RWPE2 (cell line): ENCODE measurements around the gene LRRC27.

Experiments used
- ATAC-seq: fragments of 200-7000 bp; cut with Tn5 transposase; 3 replicates; pipeline ENCODE4 v1.9.1; 2021; ENCODE audit warnings: low read depth
- DNase-seq: peaks from one replicate; pipeline ENCODE4 v3.0.0-alpha.2; 2020; ENCODE audit warnings: low spot score
- H3K27ac ChIP-seq: fragments of 450-650 bp; 2 replicates; pipeline ENCODE4 v1.5.1; 2017; ENCODE audit warnings: mild to moderate bottlenecking; ENCODE audit not compliant: poor library complexity, severe bottlenecking
- H3K27me3 ChIP-seq: fragments of 250-450 bp; sonication (Bioruptor Pico); 2 replicates; pipeline ENCODE4 v1.5.1; 2021; ENCODE audit warnings: mild to moderate bottlenecking, moderate library complexity; ENCODE audit not compliant: insufficient read depth, poor library complexity, severe bottlenecking
- H3K36me3 ChIP-seq: fragments of 250-450 bp; sonication (Bioruptor Pico); 2 replicates; pipeline ENCODE4 v1.5.1; 2020; ENCODE audit warnings: low read depth, mild to moderate bottlenecking, moderate library complexity
- H3K4me1 ChIP-seq: fragments of 250-450 bp; sonication (Bioruptor Pico); 2 replicates; pipeline ENCODE4 v1.5.1; 2021; ENCODE audit warnings: mild to moderate bottlenecking, moderate library complexity; ENCODE audit not compliant: insufficient read depth, poor library complexity, severe bottlenecking
- H3K4me3 ChIP-seq: fragments of 250-450 bp; sonication (Bioruptor Pico); 2 replicates; pipeline ENCODE4 v1.5.1; 2021; ENCODE audit warnings: mild to moderate bottlenecking, moderate library complexity; ENCODE audit not compliant: severe bottlenecking
- H3K9me3 ChIP-seq: fragments of 250-450 bp; sonication (Bioruptor Pico); 2 replicates; pipeline ENCODE4 v1.5.1; 2021; ENCODE audit warnings: mild to moderate bottlenecking, moderate library complexity; ENCODE audit not compliant: severe bottlenecking
- TF ChIP-seq, protein P1 (sequence below): fragments of 450-650 bp; IDR thresholded peaks from one replicate; pipeline ENCODE4 v1.5.1; 2017; ENCODE audit warnings: mild to moderate bottlenecking, moderate library complexity; ENCODE audit not compliant: poor library complexity, severe bottlenecking

The LRRC27 gene

DNA sequence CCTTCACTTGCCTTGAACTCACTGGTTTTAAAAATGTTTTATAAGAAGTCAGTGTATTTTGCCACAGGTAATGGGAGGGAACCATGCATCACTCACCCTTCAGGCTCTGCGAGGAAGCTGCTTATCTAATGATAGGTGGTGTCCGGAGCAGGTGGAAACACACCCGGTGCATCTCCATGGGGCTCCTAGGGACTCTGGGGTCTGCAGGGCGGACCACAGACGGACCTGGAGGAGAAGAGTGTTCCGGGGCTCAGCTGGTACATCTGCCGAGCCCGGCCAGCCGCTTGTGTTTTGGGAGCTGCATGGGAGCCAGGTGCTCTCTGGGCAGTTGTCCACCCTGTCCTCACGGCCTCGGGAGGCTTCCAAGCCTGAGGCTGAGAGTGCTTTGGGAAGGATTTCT lies 7.3 kb downstream of the LRRC27 start:
- Histone ChIP-seq H3K9me3 (no peaks in the 10 kb centered on the region), H3K4me3 (no peak overlapping the region), H3K36me3 (no peaks in the 10 kb centered on the region), H3K27me3 (no peaks in the 10 kb centered on the region), H3K4me1 (no peaks in the 10 kb centered on the region), H3K27ac (no peak overlapping the region)
- DNase-seq (no peak), ATAC-seq (no peak)
- TF ChIP-seq, protein P1, sequence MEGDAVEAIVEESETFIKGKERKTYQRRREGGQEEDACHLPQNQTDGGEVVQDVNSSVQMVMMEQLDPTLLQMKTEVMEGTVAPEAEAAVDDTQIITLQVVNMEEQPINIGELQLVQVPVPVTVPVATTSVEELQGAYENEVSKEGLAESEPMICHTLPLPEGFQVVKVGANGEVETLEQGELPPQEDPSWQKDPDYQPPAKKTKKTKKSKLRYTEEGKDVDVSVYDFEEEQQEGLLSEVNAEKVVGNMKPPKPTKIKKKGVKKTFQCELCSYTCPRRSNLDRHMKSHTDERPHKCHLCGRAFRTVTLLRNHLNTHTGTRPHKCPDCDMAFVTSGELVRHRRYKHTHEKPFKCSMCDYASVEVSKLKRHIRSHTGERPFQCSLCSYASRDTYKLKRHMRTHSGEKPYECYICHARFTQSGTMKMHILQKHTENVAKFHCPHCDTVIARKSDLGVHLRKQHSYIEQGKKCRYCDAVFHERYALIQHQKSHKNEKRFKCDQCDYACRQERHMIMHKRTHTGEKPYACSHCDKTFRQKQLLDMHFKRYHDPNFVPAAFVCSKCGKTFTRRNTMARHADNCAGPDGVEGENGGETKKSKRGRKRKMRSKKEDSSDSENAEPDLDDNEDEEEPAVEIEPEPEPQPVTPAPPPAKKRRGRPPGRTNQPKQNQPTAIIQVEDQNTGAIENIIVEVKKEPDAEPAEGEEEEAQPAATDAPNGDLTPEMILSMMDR = no peak

DNA sequence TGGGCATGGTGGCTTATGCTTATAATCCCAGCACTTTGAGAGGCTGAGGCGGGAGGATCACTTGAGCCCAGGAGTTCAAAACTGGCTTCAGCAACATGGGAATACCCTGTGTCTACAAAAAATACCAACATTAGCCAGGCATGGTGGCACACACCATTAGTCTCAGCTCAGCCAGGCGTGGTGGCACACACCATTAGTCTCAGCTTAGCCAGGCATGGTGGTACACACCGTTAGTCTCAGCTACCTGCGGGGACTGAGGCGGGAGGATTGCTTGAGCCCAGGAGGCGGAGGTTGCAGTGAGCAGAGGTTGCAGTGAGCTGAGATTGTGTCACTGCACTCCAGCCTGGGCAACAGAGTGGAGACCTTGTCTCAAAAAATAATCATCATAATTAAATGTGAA lies 9.0 kb downstream of the LRRC27 start:
- DNase-seq = no peak
- H3K27ac ChIP-seq = no peak overlapping the region
- TF ChIP-seq, protein P1 = no peak
- H3K9me3 ChIP-seq = no peaks in the 10 kb centered on the region
- ATAC-seq = no peak
- no peaks in the 10 kb centered on the region for H3K4me1 ChIP-seq
- no peaks in the 10 kb centered on the region for H3K27me3 ChIP-seq
- H3K36me3 ChIP-seq = no peaks in the 10 kb centered on the region; the same call in 1 of the 2 replicates
- H3K4me3 ChIP-seq = no peak overlapping the region

DNA sequence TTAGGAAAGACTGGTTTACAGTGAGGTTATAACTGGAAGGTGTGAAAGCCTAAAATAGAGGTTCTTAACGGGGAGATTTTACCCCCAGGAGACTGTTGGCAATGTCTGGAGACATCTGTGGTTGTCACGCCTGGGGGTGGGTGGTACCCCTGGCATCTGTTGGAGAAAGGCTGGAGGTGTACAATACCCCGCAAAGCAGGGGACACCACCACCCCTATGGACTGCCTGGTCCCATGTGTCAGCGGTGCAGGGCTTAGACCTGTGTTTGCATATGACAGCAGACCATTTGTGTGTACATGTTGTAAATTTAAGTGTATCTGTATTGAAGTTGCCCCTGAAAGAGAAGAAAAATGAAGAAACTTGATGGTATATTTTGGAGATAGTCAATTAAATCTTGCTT lies 9.8 kb downstream of the LRRC27 start:
- no peak for ATAC-seq
- H3K27me3 ChIP-seq = no peaks in the 10 kb centered on the region
- TF ChIP-seq, protein P1 = no peak
- no peak overlapping the region for H3K27ac ChIP-seq
- H3K9me3 ChIP-seq = no peaks in the 10 kb centered on the region
- H3K4me1 ChIP-seq = no peaks in the 10 kb centered on the region
- no peaks in the 10 kb centered on the region; the same call in 1 of the 2 replicates for H3K36me3 ChIP-seq
- H3K4me3 ChIP-seq = no peak overlapping the region
- no peak for DNase-seq

DNA sequence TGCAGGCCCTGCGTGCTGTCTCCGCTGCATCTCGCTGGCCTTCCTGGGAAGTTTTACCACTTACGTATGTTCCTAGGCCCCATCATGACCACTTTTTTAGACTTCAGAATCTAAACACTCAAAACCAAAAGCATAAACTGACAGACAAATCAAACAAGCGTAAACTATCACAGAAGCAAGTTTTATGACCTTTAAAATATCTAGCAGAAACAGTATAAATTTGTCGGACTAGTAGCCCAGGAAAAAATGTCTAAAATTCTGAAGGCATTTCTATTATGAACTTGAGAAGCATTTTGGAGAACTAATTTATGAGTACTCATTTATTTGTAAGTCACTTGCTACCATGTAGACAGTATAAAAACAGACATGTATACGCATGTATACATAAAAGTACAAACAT lies 10.6 kb downstream of the LRRC27 start:
- H3K9me3 ChIP-seq = no peaks in the 10 kb centered on the region
- no peak overlapping the region for H3K27ac ChIP-seq
- no peaks in the 10 kb centered on the region for H3K4me1 ChIP-seq
- H3K27me3 ChIP-seq = no peaks in the 10 kb centered on the region
- TF ChIP-seq, protein P1 = no peak
- no peak for DNase-seq
- no peaks in the 10 kb centered on the region; the same call in 1 of the 2 replicates for H3K36me3 ChIP-seq
- ATAC-seq = no peak
- H3K4me3 ChIP-seq = no peak overlapping the region

DNA sequence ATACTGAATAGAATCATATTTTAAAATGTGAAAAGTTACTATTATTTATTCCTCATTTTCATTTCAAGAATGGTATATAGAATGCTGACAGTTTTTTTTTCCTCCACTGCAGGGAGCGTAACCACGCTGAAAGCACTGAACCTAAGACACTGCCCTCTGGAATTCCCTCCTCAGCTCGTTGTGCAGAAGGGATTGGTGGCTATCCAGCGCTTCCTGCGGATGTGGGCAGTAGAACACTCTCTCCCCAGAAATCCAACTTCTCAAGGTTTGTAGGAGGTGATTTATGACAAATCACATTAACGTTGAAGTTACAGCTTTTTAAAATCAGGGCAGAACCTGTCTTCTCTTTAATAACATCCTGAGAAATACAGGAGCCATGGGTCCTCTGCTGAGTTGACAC lies 12.4 kb downstream of the LRRC27 start:
- Histone ChIP-seq H3K36me3 (no peaks in the 10 kb centered on the region; the same call in 1 of the 2 replicates), H3K27ac (no peak overlapping the region), H3K4me1 (no peaks in the 10 kb centered on the region), H3K27me3 (no peaks in the 10 kb centered on the region), H3K9me3 (no peaks in the 10 kb centered on the region), H3K4me3 (no peak overlapping the region)
- TF ChIP-seq, protein P1 = no peak
- ATAC-seq = no peak
- DNase-seq = no peak
